HG03060 (cell line): Measurements from ENCODE around the gene CTNNA3.
"Not testable (repeated sequence)": the region's sequence is repeated elsewhere in the genome, so short reads cannot be mapped to it uniquely, and the experiment has no call there.

ENCODE experiments used
- ATAC-seq: cut with Tn5 transposase; IDR thresholded peaks from one replicate; pipeline ENCODE4 v1.9.1; 2021; ENCODE audit warnings: low read depth, moderate number of reproducible peaks; ENCODE audit not compliant: unreplicated experiment

Gene CTNNA3

GRCh38 chr10:67696029-67696428, at the start of gene CTNNA3:
TSS of gene CTNNA3 (minus strand) at chr10:67696195.
- peak; percentile 52 for ATAC-seq

- ATAC-seq: no peak
These were observed 39.4 kb upstream of the CTNNA3 start for GRCh38 chr10:67735430-67735829.

DNA sequence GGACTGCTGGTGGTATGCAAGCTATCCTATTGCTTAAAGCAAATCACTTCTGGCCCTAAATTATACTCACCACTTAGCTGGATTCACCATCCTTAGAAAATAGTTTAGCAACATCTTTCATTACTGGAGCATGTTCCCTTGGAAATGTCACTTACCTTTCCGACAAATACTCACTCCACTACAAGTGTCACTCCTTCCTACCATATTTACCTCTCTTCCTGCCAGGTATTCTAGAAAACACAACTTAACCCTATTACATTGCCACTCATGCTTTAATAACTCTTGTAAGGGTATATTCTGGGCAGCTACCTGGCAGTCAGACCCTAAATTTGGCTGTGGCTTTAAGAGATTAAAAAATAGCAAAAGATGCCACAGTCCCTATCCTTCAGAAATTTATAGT, 37.5 kb upstream of the CTNNA3 start:
- ATAC-seq: no peak

DNA sequence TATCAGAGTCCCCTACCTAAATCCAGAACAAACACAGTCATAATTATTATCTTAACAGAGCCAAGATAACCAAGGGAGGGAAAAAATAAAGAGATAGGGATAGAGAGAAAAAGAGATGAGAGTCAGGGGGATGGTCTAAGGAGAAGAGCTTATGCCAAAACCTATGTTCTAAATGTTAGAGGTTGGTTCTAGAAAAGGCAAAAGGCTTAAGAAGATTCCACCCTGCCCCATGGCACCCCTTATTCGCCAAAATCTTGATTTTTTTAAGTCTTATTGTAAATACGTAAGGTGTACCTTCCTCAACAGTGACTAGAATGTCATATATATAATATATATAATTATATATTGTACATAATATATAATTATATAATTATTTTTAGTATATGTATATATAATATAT, 29.6 kb upstream of the CTNNA3 start:
- ATAC-seq: no peak

- no peak for ATAC-seq
These were observed 27.6 kb upstream of the CTNNA3 start for GRCh38 chr10:67723601-67724000.

DNA sequence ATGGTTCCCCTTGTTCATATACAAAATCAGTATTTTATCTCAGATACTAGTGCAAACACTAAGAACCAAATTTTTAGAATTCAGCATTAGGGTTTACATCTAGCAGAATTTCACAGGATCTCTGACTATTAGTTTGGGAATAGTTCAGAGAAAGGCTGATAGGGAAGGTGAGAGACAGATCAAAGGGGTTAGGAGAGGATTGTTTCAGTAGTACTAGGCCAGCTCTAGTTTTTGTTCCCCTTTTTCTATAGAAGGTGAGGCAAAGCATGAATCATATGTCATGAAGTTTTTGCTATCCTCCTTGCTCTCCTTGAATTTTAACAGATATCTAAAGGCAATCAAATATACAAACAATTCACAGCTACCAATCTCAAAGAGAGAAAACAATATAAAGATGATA, 26.1 kb upstream of the CTNNA3 start:
- peak; percentile 92 for ATAC-seq

DNA sequence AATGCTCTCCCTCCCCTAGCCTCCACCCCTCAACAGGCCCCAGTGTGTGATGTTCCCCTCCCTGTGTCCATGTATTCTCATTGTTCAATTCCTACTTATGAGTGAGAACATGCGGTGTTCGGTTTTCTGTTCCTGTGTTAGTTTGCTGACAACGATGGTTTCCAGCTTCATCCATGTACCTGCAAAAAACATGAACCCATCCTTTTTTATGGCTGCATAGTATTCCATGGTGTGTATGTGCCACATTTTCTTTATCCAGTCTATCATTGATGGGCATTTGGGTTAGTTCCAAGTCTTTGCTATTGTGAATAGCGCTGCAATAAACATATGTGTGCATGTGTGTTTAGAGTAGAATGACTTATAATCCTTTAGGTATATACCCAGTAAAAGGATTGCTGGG, 20.5 kb upstream of the CTNNA3 start:
- ATAC-seq: not testable (repeated sequence)

- ATAC-seq: no peak
These were observed 9.9 kb upstream of the CTNNA3 start for GRCh38 chr10:67705921-67706320.

- ATAC-seq: not testable (repeated sequence)
These were observed 3.7 kb upstream of the CTNNA3 start for GRCh38 chr10:67699613-67700270.

DNA sequence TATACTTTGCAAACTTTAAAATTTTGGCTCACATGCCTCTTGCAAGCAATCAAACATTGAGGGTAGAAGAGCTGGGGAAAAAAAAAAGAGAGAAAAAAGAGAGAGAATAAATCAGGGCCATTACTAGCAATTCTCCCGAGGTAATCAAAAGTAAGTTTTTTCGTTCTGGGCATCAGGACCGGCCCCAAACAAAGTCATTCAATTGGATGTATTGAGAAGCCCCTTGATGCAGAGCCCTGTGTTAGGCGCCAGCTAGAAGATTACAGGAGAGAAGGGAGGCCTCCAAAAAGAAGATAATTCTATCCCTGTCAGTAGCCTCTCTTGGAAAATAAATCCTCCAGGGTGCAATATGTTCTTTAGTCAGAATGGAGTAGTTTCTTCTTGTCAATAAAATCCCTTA, 2.2 kb upstream of the CTNNA3 start:
- no peak for ATAC-seq

GRCh38 chr10:67697724-67698131, 1.7 kb upstream of the CTNNA3 start:
- peak; percentile 63 for ATAC-seq

- ATAC-seq: no peak
These were observed 684 bp upstream of the CTNNA3 start for GRCh38 chr10:67696679-67697078.

- ATAC-seq: no peak
These were observed 440 bp downstream of the CTNNA3 start for GRCh38 chr10:67695555-67695954.

DNA sequence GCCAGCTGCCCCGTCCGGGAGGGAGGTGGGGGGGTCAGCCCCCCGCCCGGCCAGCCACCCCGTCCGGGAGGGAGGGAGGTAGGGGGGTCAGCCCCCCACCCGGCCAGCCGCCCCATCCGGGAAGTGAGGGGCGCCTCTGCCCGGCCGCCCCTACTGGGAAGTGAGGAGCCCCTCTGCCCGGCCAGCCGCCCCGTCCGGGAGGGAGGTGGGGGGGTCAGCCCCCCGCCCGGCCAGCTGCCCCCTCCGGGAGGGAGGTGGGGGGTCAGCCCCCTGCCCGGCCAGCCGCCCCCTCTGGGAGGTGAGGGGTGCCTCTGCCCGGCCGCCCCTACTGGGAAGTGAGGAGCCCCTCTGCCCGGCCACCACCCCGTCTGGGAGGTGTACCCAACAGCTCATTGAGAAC, 4.1 kb downstream of the CTNNA3 start:
- ATAC-seq: not testable (repeated sequence)

DNA sequence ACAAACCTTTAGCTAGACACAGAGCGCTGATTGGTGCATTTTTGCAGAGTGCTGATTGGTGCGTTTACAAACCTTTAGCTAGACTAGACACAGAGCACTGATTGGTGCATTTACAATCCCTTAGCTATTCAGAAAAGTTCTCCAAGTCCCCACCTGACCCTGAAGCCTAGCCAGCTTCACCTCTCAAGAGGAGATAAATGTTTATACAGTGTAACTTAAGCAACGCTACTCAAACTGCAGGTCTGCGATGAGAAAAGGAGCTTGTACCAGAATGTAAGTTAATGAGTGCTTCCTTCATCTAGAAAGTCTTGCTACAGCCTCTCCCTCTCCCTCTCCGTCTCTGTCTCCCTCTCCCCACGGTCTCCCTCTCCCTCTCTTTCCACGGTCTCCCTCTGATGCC, 5.5 kb downstream of the CTNNA3 start:
- ATAC-seq: not testable (repeated sequence)

GRCh38 chr10:67684140-67684539, 11.9 kb downstream of the CTNNA3 start:
- ATAC-seq: not testable (repeated sequence)

- no peak for ATAC-seq
These were observed 17.5 kb downstream of the CTNNA3 start for GRCh38 chr10:67678335-67678974.

DNA sequence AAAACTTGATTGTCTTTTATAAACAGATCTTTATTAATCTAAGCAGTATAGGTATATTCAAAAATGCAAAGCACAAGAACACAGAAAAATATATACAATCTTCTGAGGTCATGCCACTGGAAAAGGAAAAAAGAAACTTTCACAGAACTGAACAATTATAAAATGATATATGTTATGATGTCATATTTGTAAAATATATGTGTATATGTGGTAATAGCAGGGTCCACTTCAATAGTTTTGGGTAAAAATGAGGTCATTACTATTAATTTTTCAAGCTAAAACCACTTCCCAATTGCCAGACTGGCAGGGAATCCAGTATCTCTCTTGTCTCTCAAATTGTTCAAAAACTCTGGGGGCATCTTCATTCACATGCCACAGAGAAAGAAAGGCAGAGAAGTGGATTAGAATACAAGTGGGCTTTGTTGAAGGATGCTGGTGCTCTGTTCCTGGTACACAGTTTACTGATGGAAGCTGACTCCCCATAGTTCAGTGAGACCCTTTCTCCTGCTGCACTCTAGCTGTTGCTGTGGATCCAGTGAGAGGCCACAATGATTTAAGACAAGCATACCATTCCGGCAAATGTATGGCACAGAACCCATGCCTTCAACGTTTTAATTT, 19.7 kb downstream of the CTNNA3 start:
- ATAC-seq: no peak

- no peak for ATAC-seq
These were observed 25.6 kb downstream of the CTNNA3 start for GRCh38 chr10:67670401-67670800.

DNA sequence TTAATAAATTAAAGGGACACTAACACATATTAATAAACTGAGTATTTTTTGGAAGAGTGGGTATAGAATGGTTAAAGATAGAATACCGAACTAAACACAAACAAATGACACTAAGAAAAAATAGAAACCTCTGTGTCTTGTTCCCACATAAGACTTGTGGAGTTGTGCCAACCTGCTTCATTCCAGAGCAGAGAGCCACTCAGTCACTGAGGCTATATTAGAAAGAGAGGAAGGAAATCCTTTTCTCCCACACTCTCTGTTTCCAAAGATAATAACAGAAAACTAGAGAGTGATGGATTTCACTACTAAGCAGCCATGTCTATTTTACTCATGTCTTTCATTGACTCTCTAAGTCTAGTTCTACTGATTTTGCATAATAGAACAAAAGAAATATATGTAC, 26.0 kb downstream of the CTNNA3 start:
- ATAC-seq: no peak

DNA sequence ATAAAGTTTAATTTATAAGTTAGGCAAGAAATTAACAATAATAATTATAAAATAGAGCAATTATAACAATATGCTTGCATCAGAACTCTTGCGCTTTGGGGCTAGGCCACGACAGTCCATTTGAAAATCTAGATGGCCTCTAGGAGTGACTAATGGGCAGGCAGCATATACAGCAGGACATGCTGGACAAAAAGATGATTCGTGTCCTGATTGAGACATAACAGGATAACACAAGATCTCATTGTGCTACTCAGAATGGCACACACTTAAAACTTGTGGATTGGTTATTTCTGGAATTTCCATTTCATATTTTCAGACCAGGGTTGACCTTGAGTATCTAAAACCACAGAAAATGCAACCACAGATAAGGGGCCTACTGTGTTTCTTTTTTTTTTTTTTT, 27.5 kb downstream of the CTNNA3 start:
- no peak for ATAC-seq

DNA sequence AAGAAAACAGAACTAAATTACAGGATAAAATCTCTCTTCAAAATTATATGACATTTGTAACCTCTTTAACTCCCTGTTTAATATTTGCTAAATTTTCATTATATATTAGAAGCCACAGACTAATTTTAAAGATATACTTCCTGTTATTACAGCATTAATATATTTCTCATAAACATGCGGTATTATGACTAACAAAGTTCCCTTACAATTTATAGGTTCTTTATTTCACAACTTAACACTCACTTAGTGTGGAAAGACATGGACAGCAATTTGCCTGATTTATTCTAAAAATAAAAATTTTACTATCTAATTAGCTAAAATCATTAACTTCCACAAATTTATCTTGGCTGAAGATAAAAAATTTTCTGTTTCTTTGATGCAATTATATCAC, 29.0 kb downstream of the CTNNA3 start:
- no peak for ATAC-seq
